Astrocyte of the cerebellum (primary cell): ENCODE measurements around the gene PCDHB1.
"Not testable (repeated sequence)": the region's sequence is repeated elsewhere in the genome, so short reads cannot be mapped to it uniquely, and the experiment has no call there.

ENCODE experiments used
- DNase-seq: peaks from one replicate; pipeline ENCODE4 v3.0.0-alpha.2; 2011; ENCODE audit warnings: low read depth
- H3K4me3 ChIP-seq: 2 replicates; pipeline ENCODE4 v1.5.1; 2011; ENCODE audit warnings: mild to moderate bottlenecking, low read depth, low read length, moderate library complexity
- in situ Hi-C: cut with HindIII; loops from 2 replicates; pipeline ENCODE4 v1.10.0; 2017; ENCODE audit warnings: low sequenced_read_pairs
- TF ChIP-seq, protein P1 (sequence below): IDR thresholded peaks from 2 replicates; pipeline ENCODE4 v1.5.1; 2012; ENCODE audit warnings: low read length, low read depth, moderate library complexity, mild to moderate bottlenecking; ENCODE audit errors: missing control alignments

The PCDHB1 gene

DNA sequence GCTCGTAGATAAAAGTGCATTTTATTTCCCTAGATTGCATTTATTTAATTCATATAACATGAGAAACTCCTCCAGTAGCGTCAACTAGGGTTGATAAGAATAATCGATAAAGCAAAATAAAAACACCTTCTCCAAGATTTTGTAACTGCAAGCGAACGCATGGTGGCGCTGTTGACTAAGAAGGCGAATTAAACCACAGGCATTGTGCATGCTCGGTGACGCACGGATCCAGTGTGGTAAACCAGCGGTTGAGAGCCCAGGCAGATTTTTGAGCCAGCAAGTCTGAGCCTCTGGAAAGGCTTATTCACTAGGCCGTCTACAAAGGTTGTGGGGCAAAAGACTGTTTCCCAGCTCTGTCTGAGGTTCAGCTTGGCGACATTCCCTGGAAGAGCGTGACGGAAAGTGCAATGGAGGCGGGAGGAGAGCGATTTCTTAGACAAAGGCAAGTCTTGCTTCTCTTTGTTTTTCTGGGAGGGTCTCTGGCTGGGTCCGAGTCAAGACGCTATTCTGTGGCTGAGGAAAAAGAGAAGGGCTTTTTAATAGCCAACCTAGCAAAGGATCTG lies 49.1 kb downstream of the PCDHB1 start, which contains the start of gene PCDHB3:
TSS of gene PCDHB3 (plus strand) at position 231 of the 563 bp plus-strand sequence. CDS start at position 408, 177 bp downstream.
- DNase-seq = no peak
- H3K4me3 ChIP-seq = no peak within 1 kb of the TSS
- in situ Hi-C loops = no loop called here
- TF ChIP-seq, protein P1, sequence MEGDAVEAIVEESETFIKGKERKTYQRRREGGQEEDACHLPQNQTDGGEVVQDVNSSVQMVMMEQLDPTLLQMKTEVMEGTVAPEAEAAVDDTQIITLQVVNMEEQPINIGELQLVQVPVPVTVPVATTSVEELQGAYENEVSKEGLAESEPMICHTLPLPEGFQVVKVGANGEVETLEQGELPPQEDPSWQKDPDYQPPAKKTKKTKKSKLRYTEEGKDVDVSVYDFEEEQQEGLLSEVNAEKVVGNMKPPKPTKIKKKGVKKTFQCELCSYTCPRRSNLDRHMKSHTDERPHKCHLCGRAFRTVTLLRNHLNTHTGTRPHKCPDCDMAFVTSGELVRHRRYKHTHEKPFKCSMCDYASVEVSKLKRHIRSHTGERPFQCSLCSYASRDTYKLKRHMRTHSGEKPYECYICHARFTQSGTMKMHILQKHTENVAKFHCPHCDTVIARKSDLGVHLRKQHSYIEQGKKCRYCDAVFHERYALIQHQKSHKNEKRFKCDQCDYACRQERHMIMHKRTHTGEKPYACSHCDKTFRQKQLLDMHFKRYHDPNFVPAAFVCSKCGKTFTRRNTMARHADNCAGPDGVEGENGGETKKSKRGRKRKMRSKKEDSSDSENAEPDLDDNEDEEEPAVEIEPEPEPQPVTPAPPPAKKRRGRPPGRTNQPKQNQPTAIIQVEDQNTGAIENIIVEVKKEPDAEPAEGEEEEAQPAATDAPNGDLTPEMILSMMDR = no peak

DNA sequence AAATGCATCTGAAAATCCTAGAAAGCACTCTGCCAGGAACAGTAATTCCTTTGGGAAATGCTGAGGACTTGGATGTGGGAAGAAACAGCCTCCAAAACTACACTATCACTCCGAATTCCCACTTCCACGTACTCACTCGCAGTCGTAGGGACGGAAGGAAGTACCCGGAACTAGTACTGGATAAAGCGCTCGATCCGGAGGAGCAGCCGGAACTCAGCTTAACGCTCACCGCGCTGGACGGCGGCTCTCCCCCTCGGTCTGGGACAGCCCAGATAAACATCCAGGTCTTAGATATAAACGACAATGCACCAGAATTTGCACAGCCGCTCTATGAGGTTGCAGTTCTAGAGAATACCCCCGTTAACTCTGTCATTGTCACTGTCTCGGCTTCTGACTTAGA lies 49.9 kb downstream of the PCDHB1 start:
- TF ChIP-seq, protein P1 = no peak
- in situ Hi-C loops = no loop called here
- no peak for DNase-seq
- H3K4me3 ChIP-seq = no peak overlapping the region

DNA sequence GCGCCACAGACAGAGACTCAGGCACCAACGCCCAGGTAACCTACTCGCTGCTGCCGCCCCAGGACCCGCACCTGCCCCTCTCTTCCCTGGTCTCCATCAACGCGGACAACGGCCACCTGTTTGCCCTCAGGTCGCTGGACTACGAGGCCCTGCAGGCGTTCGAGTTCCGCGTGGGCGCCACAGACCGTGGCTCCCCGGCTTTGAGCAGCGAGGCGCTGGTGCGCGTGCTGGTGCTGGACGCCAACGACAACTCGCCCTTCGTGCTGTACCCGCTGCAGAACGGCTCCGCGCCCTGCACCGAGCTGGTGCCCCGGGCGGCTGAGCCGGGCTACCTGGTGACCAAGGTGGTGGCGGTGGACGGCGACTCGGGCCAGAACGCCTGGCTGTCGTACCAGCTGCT lies 50.9 kb downstream of the PCDHB1 start:
- in situ Hi-C loops, H3K4me3 ChIP-seq, DNase-seq: not testable (repeated sequence)

- DNase-seq, in situ Hi-C loops, H3K4me3 ChIP-seq: not testable (repeated sequence)
Measured at GRCh38 chr5:141102471-141102870, 51.3 kb downstream of the PCDHB1 start.

DNA sequence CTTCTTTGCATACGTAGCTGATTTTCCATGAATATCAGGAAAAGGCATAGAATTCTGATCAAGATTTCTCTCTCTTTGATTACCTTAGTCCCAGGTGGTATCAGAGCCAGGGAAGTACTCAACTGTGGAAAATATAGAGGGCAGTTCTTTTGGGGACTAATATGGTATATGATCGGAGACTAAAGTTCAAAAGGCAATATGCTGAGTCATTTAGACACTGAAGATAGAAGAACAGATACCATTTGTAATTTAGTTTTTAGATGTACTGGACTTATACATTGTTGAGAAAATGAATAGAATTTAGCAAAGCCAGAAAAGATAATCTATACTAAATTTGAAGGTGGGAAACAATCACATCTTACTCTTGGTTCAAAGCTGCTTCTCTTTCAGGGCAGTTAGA lies 54.2 kb downstream of the PCDHB1 start:
- TF ChIP-seq, protein P1 = no peak

More for the DNA sequence above, 54.2 kb downstream of the PCDHB1 start:
- H3K4me3 ChIP-seq = no peak overlapping the region
- in situ Hi-C loops = no loop called here
- DNase-seq = no peak
